ENCODE results near the gene FCHO2.

DNA sequence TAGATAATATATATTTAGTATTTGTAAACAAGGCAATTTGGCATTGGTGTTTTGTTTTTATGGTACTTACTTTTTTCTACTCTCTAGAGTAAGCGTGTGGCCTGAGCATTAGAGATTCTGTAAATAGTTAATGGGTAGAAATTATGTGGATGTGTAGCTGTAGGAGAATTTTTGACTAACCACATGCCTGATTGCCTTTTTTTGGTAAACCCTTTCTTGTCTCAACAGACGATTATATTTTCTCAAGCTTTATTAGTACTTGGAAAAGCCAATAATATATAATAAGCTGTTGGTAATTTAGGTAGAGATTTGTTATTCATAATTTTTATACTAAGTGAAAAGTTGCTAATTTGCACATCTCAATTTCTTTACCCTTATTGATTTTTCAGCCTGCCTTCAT lies 76.8 kb downstream of the FCHO2 start:
- no peak for TF ChIP-seq POLR2A (IDR thresholded peaks at IDR 0.05)
- TF ChIP-seq, protein P1, sequence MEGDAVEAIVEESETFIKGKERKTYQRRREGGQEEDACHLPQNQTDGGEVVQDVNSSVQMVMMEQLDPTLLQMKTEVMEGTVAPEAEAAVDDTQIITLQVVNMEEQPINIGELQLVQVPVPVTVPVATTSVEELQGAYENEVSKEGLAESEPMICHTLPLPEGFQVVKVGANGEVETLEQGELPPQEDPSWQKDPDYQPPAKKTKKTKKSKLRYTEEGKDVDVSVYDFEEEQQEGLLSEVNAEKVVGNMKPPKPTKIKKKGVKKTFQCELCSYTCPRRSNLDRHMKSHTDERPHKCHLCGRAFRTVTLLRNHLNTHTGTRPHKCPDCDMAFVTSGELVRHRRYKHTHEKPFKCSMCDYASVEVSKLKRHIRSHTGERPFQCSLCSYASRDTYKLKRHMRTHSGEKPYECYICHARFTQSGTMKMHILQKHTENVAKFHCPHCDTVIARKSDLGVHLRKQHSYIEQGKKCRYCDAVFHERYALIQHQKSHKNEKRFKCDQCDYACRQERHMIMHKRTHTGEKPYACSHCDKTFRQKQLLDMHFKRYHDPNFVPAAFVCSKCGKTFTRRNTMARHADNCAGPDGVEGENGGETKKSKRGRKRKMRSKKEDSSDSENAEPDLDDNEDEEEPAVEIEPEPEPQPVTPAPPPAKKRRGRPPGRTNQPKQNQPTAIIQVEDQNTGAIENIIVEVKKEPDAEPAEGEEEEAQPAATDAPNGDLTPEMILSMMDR (IDR thresholded peaks at IDR 0.05) = no peak
- TF ChIP-seq EP300 (IDR thresholded peaks at IDR 0.05) = no peak
